GM18511 (cell line): ENCODE data around the gene CELF1.
A peak's percentile ranks its signal among the peaks of the same experiment; 100 is the strongest.
"Not testable (repeated sequence)": the region's sequence is repeated elsewhere in the genome, so short reads cannot be mapped to it uniquely, and the experiment has no call there.

Source experiments
- ATAC-seq: cut with Tn5 transposase; IDR thresholded peaks from one replicate; pipeline ENCODE4 v1.9.1; 2021; ENCODE audit warnings: mild to moderate bottlenecking, moderate library complexity; ENCODE audit not compliant: unreplicated experiment

The CELF1 gene

DNA sequence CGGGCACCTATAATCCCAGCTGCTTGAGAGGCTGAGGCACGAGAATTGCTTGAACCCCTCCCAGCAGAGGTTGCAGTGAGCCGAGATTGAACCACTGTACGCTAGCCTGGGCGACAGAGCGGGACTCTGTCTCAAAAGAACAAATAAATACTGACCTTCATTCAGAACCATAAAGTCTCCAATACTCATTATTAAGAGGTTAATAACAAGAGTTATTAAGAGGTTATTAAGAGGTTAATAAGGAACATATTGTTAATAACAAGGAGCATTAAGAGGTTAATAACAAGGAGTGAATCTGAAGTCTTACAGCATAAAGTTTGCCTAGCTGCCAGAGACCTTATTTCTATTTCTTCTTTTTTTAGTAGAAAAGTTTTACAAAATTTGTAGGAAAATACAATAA, 7.6 kb downstream of the CELF1 start:
- ATAC-seq = no peak

- ATAC-seq = no peak
Observed at GRCh38 chr11:47541070-47541469, 11.9 kb downstream of the CELF1 start.

DNA sequence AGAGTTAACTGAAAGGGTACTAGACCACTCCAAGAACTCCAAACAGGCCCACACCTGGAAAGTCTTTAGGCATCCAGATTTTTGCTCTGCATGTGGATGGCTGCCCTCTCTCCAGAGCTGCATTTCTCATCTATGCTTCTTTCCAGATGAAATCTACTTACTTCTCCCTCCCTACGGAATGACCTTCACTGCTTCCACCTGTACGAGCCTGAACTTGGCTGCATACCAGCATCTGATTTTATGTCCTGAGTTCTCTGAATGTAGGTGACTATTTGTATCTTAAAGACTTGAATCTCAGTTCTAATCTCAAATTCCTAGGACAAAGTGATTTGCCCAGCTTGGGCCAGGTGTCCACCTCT, 13.3 kb downstream of the CELF1 start:
- ATAC-seq = no peak

- ATAC-seq = no peak
Observed at GRCh38 chr11:47538741-47539565, 14.0 kb downstream of the CELF1 start.

GRCh38 chr11:47536915-47537314, 16.0 kb downstream of the CELF1 start:
- ATAC-seq = no peak

GRCh38 chr11:47534704-47535251, 18.2 kb downstream of the CELF1 start:
- no peak for ATAC-seq

DNA sequence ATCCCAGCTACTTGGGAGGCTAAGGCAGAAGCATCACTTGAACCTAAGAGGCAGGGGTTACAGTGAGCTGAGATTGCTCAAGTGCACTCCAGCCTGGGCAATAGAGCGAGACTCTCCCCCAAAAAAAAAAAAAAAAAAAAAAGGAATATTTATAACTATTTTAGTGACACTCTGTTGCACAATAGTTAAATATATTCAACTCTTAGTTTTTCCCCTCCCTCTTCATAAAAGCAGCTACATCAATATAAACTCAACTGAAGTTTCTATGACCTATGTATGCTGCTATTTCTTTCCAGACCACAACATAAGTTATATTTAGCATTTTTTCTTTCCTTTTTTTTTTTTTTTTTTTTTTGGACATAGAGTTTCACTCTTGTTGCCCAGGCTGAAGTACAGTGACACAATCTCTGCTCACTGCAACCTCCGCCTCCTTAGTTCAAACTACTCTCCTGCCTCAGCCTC, 19.2 kb downstream of the CELF1 start:
- no peak for ATAC-seq

DNA sequence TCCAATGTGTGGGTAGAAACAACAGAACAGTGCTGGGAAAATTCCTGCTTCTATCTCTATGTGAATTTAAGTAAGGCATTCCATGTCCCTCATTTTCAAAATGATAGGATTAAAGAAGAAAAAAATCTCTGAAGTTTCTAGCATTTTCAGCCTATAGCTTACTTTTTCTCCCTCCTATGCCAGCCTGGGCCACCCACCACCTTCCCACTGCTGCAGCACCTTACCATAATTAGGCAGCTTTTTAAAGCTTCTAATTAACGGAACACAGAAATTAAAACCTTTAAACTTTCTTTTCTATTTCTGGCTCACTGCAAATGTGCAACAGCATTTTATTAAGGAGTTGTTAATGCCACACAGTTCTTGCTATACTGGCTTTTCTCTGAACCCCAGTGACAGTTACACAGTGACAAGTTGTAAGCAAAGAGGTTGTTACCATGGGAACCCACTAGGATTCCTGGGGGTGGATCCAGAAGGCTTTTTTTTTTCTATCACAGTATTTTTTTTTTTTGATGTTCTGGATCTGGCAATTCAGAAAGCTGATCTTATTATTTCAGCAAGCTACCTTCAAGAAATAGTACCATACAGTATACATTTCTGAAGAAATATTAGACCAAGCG, 20.2 kb downstream of the CELF1 start:
- no peak for ATAC-seq

GRCh38 chr11:47531666-47532065, 21.3 kb downstream of the CELF1 start:
- no peak for ATAC-seq

GRCh38 chr11:47530721-47531120, 22.2 kb downstream of the CELF1 start:
- not testable (repeated sequence) for ATAC-seq

GRCh38 chr11:47529951-47530350, 23.0 kb downstream of the CELF1 start:
- no peak for ATAC-seq

DNA sequence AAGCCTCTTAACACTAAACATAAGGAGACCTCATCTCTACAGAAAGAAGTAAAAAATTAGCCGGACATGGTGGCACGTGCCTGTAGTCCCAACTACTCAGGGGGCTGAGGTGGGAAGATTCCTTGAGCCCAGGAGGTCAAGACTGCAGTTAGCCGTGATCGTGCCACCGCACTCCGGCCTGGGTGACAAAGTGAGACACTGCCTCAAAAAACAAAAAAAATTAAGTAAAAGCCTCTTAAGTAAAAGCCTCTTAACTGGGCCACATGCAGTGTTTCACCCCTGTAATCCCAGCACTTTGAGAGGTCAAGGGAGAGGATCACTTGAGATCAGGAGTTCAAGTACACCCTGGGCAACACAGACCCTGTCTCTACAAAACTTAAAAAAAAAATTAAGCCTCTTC, 25.7 kb downstream of the CELF1 start:
- ATAC-seq = no peak

DNA sequence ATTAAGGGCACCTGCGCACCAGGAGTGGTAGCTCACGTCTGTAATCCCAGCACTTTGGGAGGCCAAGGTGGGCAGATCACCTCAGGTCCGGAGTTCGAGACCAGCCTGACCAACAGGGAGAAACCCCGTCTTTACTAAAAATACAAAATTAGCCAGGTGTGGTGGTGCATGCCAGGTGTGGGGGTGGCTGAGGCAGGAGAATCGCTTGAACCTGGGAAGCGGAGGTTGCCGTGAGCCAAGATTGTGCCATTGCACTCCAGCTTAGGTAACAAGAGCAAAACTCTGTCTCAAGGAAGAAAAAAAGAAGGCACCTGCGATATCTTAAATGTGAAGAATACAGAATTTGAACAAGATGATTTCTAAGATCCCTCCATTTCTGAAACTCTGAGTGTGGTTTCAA, 26.9 kb downstream of the CELF1 start:
- not testable (repeated sequence) for ATAC-seq

- peak; percentile 28 for ATAC-seq
Observed at GRCh38 chr11:47524291-47524874, 28.5 kb downstream of the CELF1 start.

DNA sequence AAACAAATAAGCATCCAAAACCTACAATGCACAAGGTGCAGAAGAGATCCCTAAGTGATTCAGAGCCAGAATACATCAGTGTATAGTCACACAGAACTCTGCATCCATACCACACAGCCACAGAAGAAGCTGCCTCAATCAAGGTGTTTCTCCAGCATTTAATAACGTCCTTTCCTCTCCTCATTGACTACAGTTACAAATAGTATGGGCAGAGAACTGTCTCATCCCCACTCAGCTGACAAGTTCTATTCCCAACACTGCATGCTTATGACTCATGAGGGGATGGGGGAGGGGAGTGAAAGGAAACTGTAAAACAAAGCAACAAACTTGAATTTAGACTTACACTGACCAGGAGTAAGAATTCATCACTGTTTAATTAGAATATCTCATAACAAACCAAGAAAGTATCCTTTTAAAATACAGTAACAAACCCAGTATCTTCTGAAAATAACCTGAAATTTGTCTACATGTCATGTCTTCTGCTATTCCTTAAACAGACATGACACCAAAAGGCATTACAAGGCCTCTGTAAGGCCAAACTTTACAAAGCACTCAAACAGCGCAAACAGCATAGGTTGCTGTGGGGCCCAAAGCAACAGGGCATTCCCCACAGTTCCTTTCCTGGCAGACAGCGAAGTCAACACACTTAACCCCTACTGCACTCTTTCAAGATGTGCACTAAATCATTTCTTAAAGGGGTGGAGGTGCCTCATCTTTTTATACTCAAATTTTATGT, 29.3 kb downstream of the CELF1 start:
- ATAC-seq = peak; percentile 66

- no peak for ATAC-seq
Observed at GRCh38 chr11:47518212-47518964, 34.5 kb downstream of the CELF1 start.

- no peak for ATAC-seq
Observed at GRCh38 chr11:47516984-47517853, 35.7 kb downstream of the CELF1 start.

- no peak for ATAC-seq
Observed at GRCh38 chr11:47516155-47516554, 36.8 kb downstream of the CELF1 start.

- peak; percentile 52 for ATAC-seq
Observed at GRCh38 chr11:47514825-47515647, 37.9 kb downstream of the CELF1 start.
